ENCODE measurements around the gene KCTD5.

KCTD5 gene

GRCh38 chr16:2713985-2714774 is 31.9 kb downstream of the KCTD5 start:
- H3K27ac ChIP-seq = no peak overlapping the region
- no peaks in the 10 kb centered on the region for H3K36me3 ChIP-seq (ENCODE audit: control insufficient read depth, insufficient read depth, low read length)
- no peaks in the 10 kb centered on the region for H3K4me1 ChIP-seq
- no peak overlapping the region for H3K9ac ChIP-seq
- no peak overlapping the region for H2AFZ ChIP-seq
- H3K27me3 ChIP-seq (ENCODE audit: control insufficient read depth, insufficient read depth, low read length) = no peaks in the 10 kb centered on the region
- H3K4me3 ChIP-seq (ENCODE audit: low read depth, low read length) = no peak overlapping the region
- H3K4me2 ChIP-seq (ENCODE audit: low read length) = no peak overlapping the region
- H3K79me2 ChIP-seq = no peaks in the 10 kb centered on the region
- TF ChIP-seq, protein P1, sequence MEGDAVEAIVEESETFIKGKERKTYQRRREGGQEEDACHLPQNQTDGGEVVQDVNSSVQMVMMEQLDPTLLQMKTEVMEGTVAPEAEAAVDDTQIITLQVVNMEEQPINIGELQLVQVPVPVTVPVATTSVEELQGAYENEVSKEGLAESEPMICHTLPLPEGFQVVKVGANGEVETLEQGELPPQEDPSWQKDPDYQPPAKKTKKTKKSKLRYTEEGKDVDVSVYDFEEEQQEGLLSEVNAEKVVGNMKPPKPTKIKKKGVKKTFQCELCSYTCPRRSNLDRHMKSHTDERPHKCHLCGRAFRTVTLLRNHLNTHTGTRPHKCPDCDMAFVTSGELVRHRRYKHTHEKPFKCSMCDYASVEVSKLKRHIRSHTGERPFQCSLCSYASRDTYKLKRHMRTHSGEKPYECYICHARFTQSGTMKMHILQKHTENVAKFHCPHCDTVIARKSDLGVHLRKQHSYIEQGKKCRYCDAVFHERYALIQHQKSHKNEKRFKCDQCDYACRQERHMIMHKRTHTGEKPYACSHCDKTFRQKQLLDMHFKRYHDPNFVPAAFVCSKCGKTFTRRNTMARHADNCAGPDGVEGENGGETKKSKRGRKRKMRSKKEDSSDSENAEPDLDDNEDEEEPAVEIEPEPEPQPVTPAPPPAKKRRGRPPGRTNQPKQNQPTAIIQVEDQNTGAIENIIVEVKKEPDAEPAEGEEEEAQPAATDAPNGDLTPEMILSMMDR (IDR thresholded peaks at IDR 0.05) = no peak
- no peaks in the 10 kb centered on the region for H3K9me3 ChIP-seq (ENCODE audit: control insufficient read depth, low read length)

- H3K4me2 ChIP-seq (ENCODE audit: low read length) = no peak overlapping the region
- no peaks in the 10 kb centered on the region for H3K79me2 ChIP-seq
- TF ChIP-seq, protein P1 (IDR thresholded peaks at IDR 0.05) = no peak
- H2AFZ ChIP-seq = peak overlapping the region; percentile 56
- peaks cover 7% of the 10 kb centered on the region for H3K4me1 ChIP-seq
- no peaks in the 10 kb centered on the region for H3K27me3 ChIP-seq (ENCODE audit: control insufficient read depth, insufficient read depth, low read length)
- no peak overlapping the region for H3K27ac ChIP-seq
- H3K36me3 ChIP-seq (ENCODE audit: control insufficient read depth, insufficient read depth, low read length) = no peaks in the 10 kb centered on the region
- no peak overlapping the region for H3K4me3 ChIP-seq (ENCODE audit: low read depth, low read length)
- no peaks in the 10 kb centered on the region for H3K9me3 ChIP-seq (ENCODE audit: control insufficient read depth, low read length)
- H3K9ac ChIP-seq = no peak overlapping the region
Measured at GRCh38 chr16:2715064-2715463, 32.7 kb downstream of the KCTD5 start.

GRCh38 chr16:2715519-2715918 is 33.2 kb downstream of the KCTD5 start:
- Histone ChIP-seq H3K79me2 (no peaks in the 10 kb centered on the region), H3K9me3 (ENCODE audit: control insufficient read depth, low read length) (no peaks in the 10 kb centered on the region), H3K4me2 (ENCODE audit: low read length) (no peak overlapping the region), H3K4me1 (peaks cover 8% of the 10 kb centered on the region), H3K27me3 (ENCODE audit: control insufficient read depth, insufficient read depth, low read length) (no peaks in the 10 kb centered on the region), H3K36me3 (ENCODE audit: control insufficient read depth, insufficient read depth, low read length) (no peaks in the 10 kb centered on the region), H2AFZ (peak overlapping the region; percentile 56), H3K27ac (no peak overlapping the region), H3K9ac (no peak overlapping the region), H3K4me3 (ENCODE audit: low read depth, low read length) (no peak overlapping the region)
- TF ChIP-seq, protein P1 (IDR thresholded peaks at IDR 0.05) = no peak

- H3K9ac ChIP-seq = no peak overlapping the region
Measured at GRCh38 chr16:2715966-2716885, 33.9 kb downstream of the KCTD5 start.

More at GRCh38 chr16:2715966-2716885, 33.9 kb downstream of the KCTD5 start:
- Histone ChIP-seq H2AFZ (peak overlapping the region; percentile 56), H3K27ac (no peak overlapping the region), H3K27me3 (ENCODE audit: control insufficient read depth, insufficient read depth, low read length) (no peaks in the 10 kb centered on the region), H3K4me1 (peaks cover 8% of the 10 kb centered on the region), H3K36me3 (ENCODE audit: control insufficient read depth, insufficient read depth, low read length) (no peaks in the 10 kb centered on the region), H3K9me3 (ENCODE audit: control insufficient read depth, low read length) (no peaks in the 10 kb centered on the region), H3K79me2 (no peaks in the 10 kb centered on the region), H3K4me3 (ENCODE audit: low read depth, low read length) (no peak overlapping the region), H3K4me2 (ENCODE audit: low read length) (no peak overlapping the region)
- TF ChIP-seq, protein P1 (IDR thresholded peaks at IDR 0.05) = no peak
